BLaER1 treated with 17β-estradiol and CSF1 and Interleukin-3, amounts not matched to agents 10 nM and 100 nM (cell line): ENCODE data around the gene PAQR7.

Experiments used
- H3K27ac ChIP-seq, 11 experiments: shearing (Covaris generic); formaldehyde crosslinking; 2 replicates each; pipeline ENCODE4 v1.8.1; 2022
- H3K27me3 ChIP-seq, 11 experiments: shearing (Covaris generic); formaldehyde crosslinking; 2 replicates each; pipeline ENCODE4 v1.8.1; 2022
- H3K36me3 ChIP-seq, 11 experiments: shearing (Covaris generic); formaldehyde crosslinking; 2 replicates each; pipeline ENCODE4 v1.8.1; 2022
- H3K4me1 ChIP-seq, 10 experiments: shearing (Covaris generic); formaldehyde crosslinking; 2 replicates each; pipeline ENCODE4 v1.8.1; 2022
- H3K4me2 ChIP-seq, 11 experiments: shearing (Covaris generic); formaldehyde crosslinking; 2 replicates each; pipeline ENCODE4 v1.8.1; 2022
- H3K4me3 ChIP-seq, 10 experiments: shearing (Covaris generic); formaldehyde crosslinking; 2 replicates each; pipeline ENCODE4 v1.8.1; 2022
- H3K9ac ChIP-seq, 11 experiments: shearing (Covaris generic); formaldehyde crosslinking; 2 replicates each; pipeline ENCODE4 v1.8.1; 2022
- H3K9me3 ChIP-seq, 11 experiments: shearing (Covaris generic); formaldehyde crosslinking; replicated peaks in 1 of 11; 2 replicates each; pipeline ENCODE4 v1.8.1; 2022
- H4K20me1 ChIP-seq, 11 experiments: shearing (Covaris generic); formaldehyde crosslinking; 2 replicates each; pipeline ENCODE4 v1.8.1; 2022
- Cebpa-rat ChIP-seq, 11 experiments: shearing (Covaris generic); IDR thresholded peaks; 2 replicates each; pipeline ENCODE4 v1.8.1; 2022

The PAQR7 gene

DNA sequence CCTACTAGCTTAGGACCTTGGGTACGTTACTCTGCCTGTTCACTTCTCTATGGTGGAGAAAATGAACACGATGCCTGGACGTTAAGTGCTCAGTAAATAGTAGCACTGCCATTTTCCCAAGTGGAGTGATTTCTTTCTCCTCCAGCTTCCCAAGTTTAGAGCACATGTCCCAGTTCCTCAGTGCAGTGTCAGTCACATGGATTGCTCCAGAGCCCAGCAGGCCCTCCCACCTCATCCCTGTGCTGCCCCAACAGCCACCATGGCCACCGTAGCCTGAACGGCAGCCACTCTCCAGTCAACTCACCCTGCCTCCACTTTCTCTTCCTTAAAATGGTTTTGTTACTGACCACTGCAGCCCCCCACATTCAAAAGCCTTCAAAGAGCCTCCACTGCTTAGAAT, 22.2 kb upstream of the PAQR7 start:
- Histone ChIP-seq H3K27me3 (no peaks in the 10 kb centered on the region), H3K9ac (peak overlapping the region in 6 of 11 experiments; percentile 9 to 34 (median 20); a peak in 6 of 22 replicates), H3K27ac (peak overlapping the region in 7 of 11 experiments; percentile 4 to 32 (median 13); a peak in 7 of 22 replicates), H3K4me3 (no peak overlapping the region), H4K20me1 (peaks cover 0 to 72% (median 53%) of the 10 kb centered on the region in 11 experiments; a peak in 15 of 22 replicates), H3K9me3 (no peaks in the 10 kb centered on the region), H3K4me2 (peak overlapping the region in 1 of 11 experiments; percentile 32; a peak in 3 of 22 replicates), H3K4me1 (peaks cover 24 to 60% (median 32%) of the 10 kb centered on the region in 10 experiments), H3K36me3 (peaks cover 23 to 93% (median 80%) of the 10 kb centered on the region in 11 experiments)
- TF ChIP-seq Cebpa-rat (IDR thresholded peaks at IDR 0.05) = no peak

DNA sequence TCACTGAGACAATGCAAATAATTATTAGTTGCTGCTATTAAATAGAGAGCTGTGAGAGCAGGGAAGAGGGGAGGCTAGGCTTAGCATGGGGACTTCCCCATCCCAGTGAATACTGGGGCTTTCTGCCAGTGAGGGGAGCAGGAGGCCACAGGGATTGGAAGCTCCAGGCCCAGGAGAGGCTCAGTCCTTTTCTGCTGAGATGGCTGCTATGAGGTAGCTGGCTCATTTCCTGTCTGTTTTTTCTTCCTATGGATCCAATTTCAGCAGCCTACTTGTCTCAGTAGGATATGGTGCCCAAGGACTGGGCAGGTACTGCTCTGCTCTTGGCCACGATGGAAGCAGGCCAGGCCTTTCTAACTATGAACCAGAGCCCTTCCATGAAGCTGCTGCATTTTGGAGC, 20.8 kb upstream of the PAQR7 start:
- Histone ChIP-seq H3K27ac (peak overlapping the region in 8 of 11 experiments; percentile 6 to 54 (median 29); a peak in 11 of 22 replicates), H3K36me3 (peaks cover 19 to 86% (median 71%) of the 10 kb centered on the region in 11 experiments), H3K4me1 (peaks cover 15 to 64% (median 35%) of the 10 kb centered on the region in 10 experiments; a peak in 19 of 20 replicates), H3K4me2 (peak overlapping the region in 3 of 11 experiments; percentile 66 to 75 (median 74); a peak in 6 of 22 replicates), H3K27me3 (no peaks in the 10 kb centered on the region), H3K9ac (peak overlapping the region in 9 of 11 experiments; percentile 2 to 47 (median 21); a peak in 9 of 22 replicates), H3K9me3 (no peaks in the 10 kb centered on the region), H3K4me3 (no peak overlapping the region), H4K20me1 (peaks cover 0 to 57% (median 39%) of the 10 kb centered on the region in 11 experiments; a peak in 15 of 22 replicates)
- TF ChIP-seq Cebpa-rat (IDR thresholded peaks at IDR 0.05) = no peak

DNA sequence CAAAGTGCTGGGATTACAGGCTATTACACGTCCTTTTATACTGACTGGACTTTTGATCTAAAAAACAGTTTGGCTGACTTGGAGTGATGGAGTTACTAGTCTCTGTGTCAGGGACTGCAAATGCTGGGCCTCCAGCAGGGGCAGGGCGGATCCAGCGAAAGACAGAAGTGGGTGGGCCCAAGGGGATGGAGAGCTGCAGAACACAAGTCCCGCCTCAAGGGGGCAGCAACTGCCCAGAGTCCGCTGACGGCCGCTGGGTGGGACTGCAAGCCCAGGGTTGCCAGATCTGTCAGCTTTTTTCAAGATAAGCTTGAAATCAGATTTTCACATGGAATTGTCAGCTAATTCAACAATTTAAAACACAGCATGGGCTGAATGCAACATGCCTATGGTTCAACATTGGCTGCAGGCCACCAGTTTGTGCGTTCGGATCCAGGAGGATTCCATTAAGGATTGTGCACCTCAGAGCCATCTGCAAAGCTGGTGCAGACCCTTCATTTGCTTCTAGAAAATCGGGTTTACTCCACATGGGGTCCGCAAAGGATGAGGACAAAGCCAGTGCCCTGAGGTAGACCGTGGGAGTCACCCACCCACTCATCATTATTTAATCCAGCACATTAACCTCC, 20.0 kb upstream of the PAQR7 start:
- H3K27ac ChIP-seq = peak overlapping the region in 8 of 11 experiments; percentile 1 to 54 (median 29); a peak in 7 of 22 replicates
- H3K4me1 ChIP-seq = peaks cover 14 to 60% (median 35%) of the 10 kb centered on the region in 10 experiments; a peak in 19 of 20 replicates
- H3K9me3 ChIP-seq = no peaks in the 10 kb centered on the region
- no peaks in the 10 kb centered on the region for H3K27me3 ChIP-seq
- peaks cover 0 to 49% (median 31%) of the 10 kb centered on the region in 11 experiments; a peak in 15 of 22 replicates for H4K20me1 ChIP-seq
- peak overlapping the region in 4 of 11 experiments; percentile 20 to 75 (median 70); a peak in 6 of 22 replicates for H3K4me2 ChIP-seq
- peaks cover 14 to 84% (median 69%) of the 10 kb centered on the region in 11 experiments for H3K36me3 ChIP-seq
- no peak for TF ChIP-seq Cebpa-rat (IDR thresholded peaks at IDR 0.05)
- no peak overlapping the region for H3K4me3 ChIP-seq
- H3K9ac ChIP-seq = peak overlapping the region in 7 of 11 experiments; percentile 2 to 47 (median 37); a peak in 7 of 22 replicates

DNA sequence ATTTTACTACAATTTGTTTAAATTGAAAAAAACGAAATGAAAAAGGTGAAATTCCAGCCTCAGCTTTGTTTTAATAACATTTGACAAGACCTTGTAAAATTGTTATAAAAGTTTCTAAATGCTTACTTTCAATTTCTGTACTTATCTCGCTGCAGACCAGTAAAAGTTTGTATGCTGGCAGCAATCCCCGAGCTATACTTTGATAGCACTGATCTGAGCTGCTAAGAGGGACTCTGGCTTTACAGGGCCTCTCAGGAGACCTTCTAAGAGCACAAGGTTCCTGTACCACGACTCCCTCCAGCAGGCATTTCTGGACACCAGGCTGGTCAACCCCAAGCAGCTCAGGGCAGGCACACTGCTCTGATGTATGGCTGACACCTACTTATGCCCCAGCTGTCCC, 17.6 kb upstream of the PAQR7 start:
- Histone ChIP-seq H3K4me1 (peaks cover 14 to 48% (median 32%) of the 10 kb centered on the region in 10 experiments; a peak in 19 of 20 replicates), H3K4me2 (peak overlapping the region in 5 of 11 experiments; percentile 7 to 49 (median 32); a peak in 5 of 22 replicates), H3K27me3 (no peaks in the 10 kb centered on the region), H3K27ac (peak overlapping the region in 4 of 11 experiments; percentile 1 to 41 (median 24); a peak in 3 of 22 replicates), H3K9ac (peak overlapping the region in 4 of 11 experiments; percentile 3 to 40 (median 20); a peak in 1 of 22 replicates), H3K4me3 (no peak overlapping the region), H3K9me3 (no peaks in the 10 kb centered on the region), H4K20me1 (peaks cover 0 to 26% (median 8%) of the 10 kb centered on the region in 11 experiments; a peak in 12 of 22 replicates), H3K36me3 (peaks cover 0 to 79% (median 60%) of the 10 kb centered on the region in 11 experiments; a peak in 18 of 22 replicates)
- TF ChIP-seq Cebpa-rat (IDR thresholded peaks at IDR 0.05) = no peak

DNA sequence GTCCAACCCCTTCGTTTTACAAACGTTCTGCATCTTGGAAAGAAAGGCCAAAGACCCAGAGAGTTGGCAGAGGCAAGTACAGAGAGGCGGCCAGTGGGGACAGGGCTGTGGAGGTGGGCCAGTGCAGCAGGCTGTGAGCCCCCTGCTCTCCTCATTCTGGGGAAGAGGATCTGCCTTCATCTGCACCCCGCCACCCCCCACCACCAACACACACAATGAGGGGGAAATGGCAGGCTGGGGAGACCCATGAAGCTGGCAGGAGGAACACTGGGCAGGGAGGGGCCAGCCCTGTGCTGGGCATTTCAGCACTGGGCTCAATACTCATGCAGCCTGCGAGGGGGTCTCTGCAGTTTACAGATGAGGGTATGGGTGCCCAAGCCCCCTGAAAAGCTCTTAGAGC, 16.1 kb upstream of the PAQR7 start:
- Histone ChIP-seq H3K27me3 (no peaks in the 10 kb centered on the region), H3K4me1 (peaks cover 14 to 42% (median 27%) of the 10 kb centered on the region in 10 experiments; a peak in 19 of 20 replicates), H3K9me3 (no peaks in the 10 kb centered on the region), H3K9ac (no peak overlapping the region), H4K20me1 (peaks cover 0 to 11% (median 0%) of the 10 kb centered on the region in 11 experiments; a peak in 6 of 22 replicates), H3K4me3 (no peak overlapping the region), H3K36me3 (peaks cover 0 to 65% (median 49%) of the 10 kb centered on the region in 11 experiments; a peak in 15 of 22 replicates), H3K4me2 (peak overlapping the region in 1 of 11 experiments; percentile 28; a peak in 1 of 22 replicates), H3K27ac (peak overlapping the region in 4 of 11 experiments; percentile 8 to 32 (median 26); a peak in 3 of 22 replicates)
- TF ChIP-seq Cebpa-rat (IDR thresholded peaks at IDR 0.05) = no peak

DNA sequence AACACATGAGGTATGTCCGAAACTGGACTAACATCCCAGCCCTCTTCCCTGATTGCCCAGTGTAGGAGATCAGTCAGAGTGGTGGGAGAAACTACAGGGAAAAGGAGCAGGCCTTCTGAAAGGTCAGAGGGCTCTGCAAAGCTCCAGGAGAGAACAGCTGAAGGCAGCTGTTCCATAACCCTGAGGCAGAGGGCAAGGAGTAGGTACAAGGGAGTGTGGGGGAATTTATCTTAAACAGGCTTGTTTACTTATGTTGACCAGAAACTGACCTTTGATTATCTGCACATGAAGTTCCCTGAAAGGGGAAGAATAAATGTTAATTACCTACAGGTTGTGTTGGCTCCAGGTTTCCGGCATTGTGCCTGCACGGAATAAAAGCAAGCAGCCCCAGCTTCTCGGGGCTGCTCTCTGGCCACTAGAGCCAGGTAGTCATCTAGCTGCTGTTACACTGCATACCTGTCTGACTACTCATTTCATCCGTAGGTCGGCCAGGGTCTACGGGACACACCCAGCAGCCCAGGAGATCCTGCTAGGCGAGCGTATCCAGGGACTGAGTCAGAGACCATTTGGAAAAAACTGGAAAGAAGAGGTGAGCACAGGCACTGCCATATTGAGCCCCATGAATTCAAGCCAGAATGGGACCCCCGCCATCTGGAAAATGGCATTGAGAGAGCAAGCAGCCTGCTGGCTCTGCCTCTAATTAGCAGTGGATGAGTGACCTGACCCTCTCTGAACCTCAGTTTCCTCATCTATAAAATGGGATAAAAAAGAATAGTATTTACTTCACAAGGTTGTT, 14.9 kb upstream of the PAQR7 start:
- H3K9ac ChIP-seq = no peak overlapping the region

DNA sequence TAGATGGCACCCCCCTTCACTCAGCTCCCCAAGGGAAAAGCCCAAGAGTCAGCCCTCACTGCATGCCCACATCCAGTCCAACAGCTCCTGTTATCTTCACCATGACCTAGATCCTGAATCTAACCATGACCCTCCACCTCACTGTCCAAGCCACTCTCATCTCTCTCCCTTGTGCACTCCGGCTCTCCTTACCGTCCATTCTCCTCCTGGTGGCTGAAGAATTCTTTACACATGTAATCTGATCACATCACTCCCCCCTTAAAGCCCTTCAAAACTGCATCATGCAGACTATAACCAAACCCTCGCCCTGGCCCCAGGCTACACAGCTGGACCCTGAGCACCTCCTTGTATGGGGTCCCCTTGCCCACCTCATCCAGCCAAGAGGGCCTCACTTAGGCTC, 14.0 kb upstream of the PAQR7 start:
- no peak overlapping the region for H3K4me2 ChIP-seq
- H3K36me3 ChIP-seq = peaks cover 0 to 56% (median 34%) of the 10 kb centered on the region in 11 experiments; a peak in 15 of 22 replicates
- no peaks in the 10 kb centered on the region for H4K20me1 ChIP-seq
- H3K27me3 ChIP-seq = no peaks in the 10 kb centered on the region
- TF ChIP-seq Cebpa-rat (IDR thresholded peaks at IDR 0.05) = no peak
- no peak overlapping the region for H3K9ac ChIP-seq
- H3K27ac ChIP-seq = no peak overlapping the region
- H3K4me1 ChIP-seq = peaks cover 7 to 26% (median 16%) of the 10 kb centered on the region in 10 experiments; a peak in 18 of 20 replicates
- no peak overlapping the region for H3K4me3 ChIP-seq
- no peaks in the 10 kb centered on the region for H3K9me3 ChIP-seq

More for the DNA sequence above, 14.9 kb upstream of the PAQR7 start:
- TF ChIP-seq Cebpa-rat (IDR thresholded peaks at IDR 0.05) = no peak
- Histone ChIP-seq H3K4me3 (no peak overlapping the region), H3K36me3 (peaks cover 0 to 56% (median 39%) of the 10 kb centered on the region in 11 experiments; a peak in 15 of 22 replicates), H4K20me1 (no peaks in the 10 kb centered on the region), H3K27me3 (no peaks in the 10 kb centered on the region), H3K4me1 (peaks cover 12 to 30% (median 20%) of the 10 kb centered on the region in 10 experiments; a peak in 18 of 20 replicates), H3K9me3 (no peaks in the 10 kb centered on the region), H3K27ac (no peak overlapping the region), H3K4me2 (no peak overlapping the region)

DNA sequence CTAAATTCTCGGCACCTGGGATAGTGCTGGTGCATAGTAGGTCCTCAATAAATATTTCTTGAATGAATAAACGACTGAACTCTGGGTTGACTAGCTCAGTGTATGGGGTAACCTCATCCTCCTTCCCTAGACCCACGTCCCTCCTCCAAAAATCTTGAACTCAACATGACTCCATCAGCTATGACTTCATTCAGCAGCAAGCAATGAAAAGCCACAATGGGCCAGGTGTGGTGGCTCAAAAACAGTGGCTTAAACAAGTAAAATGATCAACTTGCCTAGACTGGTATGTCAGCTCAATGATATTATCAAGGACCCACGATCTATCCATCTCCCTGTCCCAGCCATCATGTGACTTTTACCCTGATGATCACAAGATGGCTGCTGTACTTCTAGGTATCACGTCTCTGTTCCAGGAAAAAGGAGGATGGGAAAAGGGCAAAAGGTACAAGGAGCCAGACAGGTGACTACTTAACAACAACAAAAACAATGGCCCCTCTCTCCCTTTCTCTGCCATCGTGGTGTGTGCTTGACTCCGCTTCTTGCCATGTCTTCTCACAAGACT, 13.0 kb upstream of the PAQR7 start:
- Histone ChIP-seq H3K4me2 (no peak overlapping the region), H3K9me3 (no peaks in the 10 kb centered on the region), H4K20me1 (no peaks in the 10 kb centered on the region), H3K4me3 (no peak overlapping the region), H3K27me3 (no peaks in the 10 kb centered on the region), H3K4me1 (peaks cover 3 to 17% (median 10%) of the 10 kb centered on the region in 10 experiments; a peak in 18 of 20 replicates), H3K36me3 (peaks cover 0 to 46% (median 25%) of the 10 kb centered on the region in 11 experiments; a peak in 14 of 22 replicates), H3K9ac (no peak overlapping the region), H3K27ac (no peak overlapping the region)
- no peak for TF ChIP-seq Cebpa-rat (IDR thresholded peaks at IDR 0.05)
